ENCODE measurements around the gene RSBN1. TPM values are rescaled to one million over a fixed set of nuclear protein-coding genes. Genes with fewer than 3 reads are reported as not detected.

Gene RSBN1
- total and polyA plus RNA-seq, 8 donors, result 3.5 to 13.6 (median 10.1) TPM

DNA sequence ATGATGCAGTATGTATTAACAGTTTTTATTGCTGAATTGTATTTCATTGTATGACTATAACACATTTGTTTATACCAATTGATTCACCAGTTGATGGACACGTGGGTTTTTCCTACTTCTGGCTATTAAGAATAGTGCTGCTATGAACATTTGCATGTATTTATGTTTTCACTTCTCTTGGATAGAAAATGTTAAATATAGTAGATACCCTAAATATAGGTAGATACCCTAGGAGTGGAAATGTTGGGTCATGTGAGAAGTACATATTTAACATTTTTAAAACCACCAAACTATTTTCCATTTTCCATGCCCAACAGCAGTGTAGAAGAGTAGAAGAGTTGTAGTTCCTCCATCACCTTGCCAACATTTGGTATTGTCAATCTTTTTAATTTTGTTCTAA, 60.8 kb downstream of the RSBN1 start:
- H3K4me3 ChIP-seq, result no peak overlapping the region
- H3K4me1 ChIP-seq, result peaks cover 0 to 2% (median 0%) of the 10 kb centered on the region in 3 donors
- TF ChIP-seq, protein P1, sequence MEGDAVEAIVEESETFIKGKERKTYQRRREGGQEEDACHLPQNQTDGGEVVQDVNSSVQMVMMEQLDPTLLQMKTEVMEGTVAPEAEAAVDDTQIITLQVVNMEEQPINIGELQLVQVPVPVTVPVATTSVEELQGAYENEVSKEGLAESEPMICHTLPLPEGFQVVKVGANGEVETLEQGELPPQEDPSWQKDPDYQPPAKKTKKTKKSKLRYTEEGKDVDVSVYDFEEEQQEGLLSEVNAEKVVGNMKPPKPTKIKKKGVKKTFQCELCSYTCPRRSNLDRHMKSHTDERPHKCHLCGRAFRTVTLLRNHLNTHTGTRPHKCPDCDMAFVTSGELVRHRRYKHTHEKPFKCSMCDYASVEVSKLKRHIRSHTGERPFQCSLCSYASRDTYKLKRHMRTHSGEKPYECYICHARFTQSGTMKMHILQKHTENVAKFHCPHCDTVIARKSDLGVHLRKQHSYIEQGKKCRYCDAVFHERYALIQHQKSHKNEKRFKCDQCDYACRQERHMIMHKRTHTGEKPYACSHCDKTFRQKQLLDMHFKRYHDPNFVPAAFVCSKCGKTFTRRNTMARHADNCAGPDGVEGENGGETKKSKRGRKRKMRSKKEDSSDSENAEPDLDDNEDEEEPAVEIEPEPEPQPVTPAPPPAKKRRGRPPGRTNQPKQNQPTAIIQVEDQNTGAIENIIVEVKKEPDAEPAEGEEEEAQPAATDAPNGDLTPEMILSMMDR (IDR thresholded peaks at IDR 0.05), result no peak
- H3K9me3 ChIP-seq, result no peaks in the 10 kb centered on the region
- H3K27me3 ChIP-seq, result no peaks in the 10 kb centered on the region
- DNase-seq (no peak), ATAC-seq (no peak), FAIRE-seq (no peak)
- intact Hi-C loops (cut with DNase I), result no loop called here
- H3K27ac ChIP-seq, result no peak overlapping the region
- WGBS, 2 donors, result 91 to 92% methylated on average over 1 of the region's 1 CpG
- no peaks in the 10 kb centered on the region for H3K36me3 ChIP-seq

DNA sequence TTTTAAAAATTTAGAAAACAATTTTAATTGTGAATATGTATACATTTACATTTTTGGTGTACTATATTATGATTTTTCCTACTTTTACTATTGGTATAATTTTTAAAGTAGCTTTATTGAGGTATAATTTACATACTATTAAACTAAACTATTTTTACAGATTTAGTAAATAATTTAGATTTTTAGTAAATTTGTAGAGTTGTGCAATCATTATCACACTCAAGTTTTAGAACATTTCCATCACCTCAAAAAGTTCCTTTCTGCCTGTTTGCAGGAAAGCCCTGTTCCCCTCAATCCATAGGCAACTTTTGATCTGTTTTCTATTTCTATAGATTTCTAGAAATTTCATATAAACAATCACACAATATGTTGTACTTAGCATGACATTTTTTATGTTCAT, 61.2 kb downstream of the RSBN1 start:
- H3K9me3 ChIP-seq, result no peaks in the 10 kb centered on the region

DNA sequence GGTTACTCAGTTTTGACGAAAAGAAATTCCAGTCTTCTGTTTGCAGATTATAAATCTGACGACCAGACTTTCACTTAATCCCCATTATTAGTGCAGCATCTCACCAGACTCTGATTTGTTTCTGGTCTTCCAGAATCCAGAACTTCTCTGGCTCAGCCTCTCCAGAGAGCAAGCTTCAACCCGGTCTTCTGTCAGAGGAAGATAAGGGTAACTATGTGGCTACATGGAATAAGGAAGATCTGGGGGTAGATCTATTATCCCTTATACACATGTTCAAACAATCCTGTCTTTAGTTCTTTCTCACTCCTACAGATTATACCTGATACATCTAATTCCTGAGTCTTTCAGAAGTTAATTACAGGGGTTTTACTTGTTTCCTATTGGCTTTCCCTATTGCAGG, 62.9 kb downstream of the RSBN1 start:
- TF ChIP-seq, protein P1 (IDR thresholded peaks at IDR 0.05), result no peak
- Histone ChIP-seq H3K27me3 (no peaks in the 10 kb centered on the region), H3K27ac (no peak overlapping the region), H3K4me1 (no peaks in the 10 kb centered on the region), H3K36me3 (no peaks in the 10 kb centered on the region), H3K9me3 (no peaks in the 10 kb centered on the region), H3K4me3 (no peak overlapping the region)
- DNase-seq (no peak), FAIRE-seq (no peak), ATAC-seq (no peak)
- WGBS, 2 donors, result 66 to 83% methylated on average over 3 of the region's 3 CpGs
- intact Hi-C loops (cut with DNase I), result no loop called here

More for the DNA sequence above, 61.2 kb downstream of the RSBN1 start:
- no peak for ATAC-seq
- FAIRE-seq, result no peak
- Histone ChIP-seq H3K36me3 (no peaks in the 10 kb centered on the region), H3K4me1 (no peaks in the 10 kb centered on the region), H3K4me3 (no peak overlapping the region), H3K27me3 (no peaks in the 10 kb centered on the region), H3K27ac (no peak overlapping the region)
- TF ChIP-seq, protein P1 (IDR thresholded peaks at IDR 0.05), result no peak
- no peak for DNase-seq
- intact Hi-C loops (cut with DNase I), result no loop called here

DNA sequence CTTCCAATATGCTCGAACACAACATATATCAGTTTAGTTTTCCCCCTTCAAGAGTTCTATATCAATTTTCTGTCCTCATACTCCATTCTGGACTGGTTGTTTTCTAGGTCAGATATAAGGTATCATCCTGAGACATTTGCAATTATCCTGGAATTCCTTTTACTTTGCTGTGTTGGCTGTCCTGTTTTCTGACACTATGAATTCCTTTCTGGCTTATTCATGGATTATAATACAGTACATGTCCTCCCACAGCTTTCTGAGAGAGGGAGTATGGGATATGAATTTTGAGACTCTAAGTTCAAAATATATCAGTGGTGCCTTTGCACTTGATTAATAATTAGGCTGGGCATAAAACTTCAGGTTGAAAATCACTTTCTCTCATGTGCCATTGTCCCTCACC, 64.9 kb downstream of the RSBN1 start:
- no peak for FAIRE-seq
- Histone ChIP-seq H3K9me3 (no peaks in the 10 kb centered on the region), H3K27me3 (no peaks in the 10 kb centered on the region), H3K36me3 (no peaks in the 10 kb centered on the region), H3K4me3 (no peak overlapping the region), H3K27ac (no peak overlapping the region), H3K4me1 (no peaks in the 10 kb centered on the region)
- intact Hi-C loops (cut with DNase I), result no loop called here
- TF ChIP-seq, protein P1 (IDR thresholded peaks at IDR 0.05), result no peak
- WGBS, 2 donors, result 89 to 97% methylated on average over 1 of the region's 1 CpG
- ATAC-seq, result no peak
- no peak for DNase-seq

DNA sequence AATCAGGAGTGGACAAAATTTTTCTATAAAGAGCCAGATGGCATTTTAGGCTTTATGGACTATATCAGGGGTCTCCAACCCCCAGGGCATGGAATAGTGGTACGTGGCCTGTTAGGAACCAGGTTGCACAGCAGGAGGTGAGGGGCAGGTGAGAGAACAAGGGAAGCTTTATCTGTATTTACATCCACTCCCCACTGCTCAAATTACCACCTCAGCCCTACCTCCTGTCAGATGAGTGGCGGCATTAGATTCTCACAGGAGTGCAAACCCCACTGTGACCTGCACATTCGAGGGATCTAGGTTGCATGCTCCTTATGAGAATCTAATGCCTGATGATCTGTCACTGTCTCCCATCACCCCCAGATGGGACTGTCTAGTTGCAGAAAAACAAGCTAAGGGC, 66.9 kb downstream of the RSBN1 start:
- H3K36me3 ChIP-seq, result no peaks in the 10 kb centered on the region
- no peaks in the 10 kb centered on the region for H3K27me3 ChIP-seq
- TF ChIP-seq, protein P1 (IDR thresholded peaks at IDR 0.05), result no peak
- WGBS, 2 donors, result 78 to 81% methylated on average over 3 of the region's 3 CpGs
- intact Hi-C loops (cut with DNase I), result no loop called here
- H3K4me3 ChIP-seq, result no peak overlapping the region
- H3K9me3 ChIP-seq, result no peaks in the 10 kb centered on the region
- no peak for FAIRE-seq
- H3K27ac ChIP-seq, result no peak overlapping the region
- DNase-seq, result no peak
- H3K4me1 ChIP-seq, result no peaks in the 10 kb centered on the region
- no peak for ATAC-seq
